Measurements from ENCODE around the gene ALB. TPM values are rescaled to one million over a fixed set of nuclear protein-coding genes. Genes with fewer than 3 reads are reported as not detected.
A peak's percentile ranks its signal among the peaks of the same experiment; 100 is the strongest.

ALB gene
- total RNA-seq, 1 experiment from 2014 or later: 23.4 TPM

DNA sequence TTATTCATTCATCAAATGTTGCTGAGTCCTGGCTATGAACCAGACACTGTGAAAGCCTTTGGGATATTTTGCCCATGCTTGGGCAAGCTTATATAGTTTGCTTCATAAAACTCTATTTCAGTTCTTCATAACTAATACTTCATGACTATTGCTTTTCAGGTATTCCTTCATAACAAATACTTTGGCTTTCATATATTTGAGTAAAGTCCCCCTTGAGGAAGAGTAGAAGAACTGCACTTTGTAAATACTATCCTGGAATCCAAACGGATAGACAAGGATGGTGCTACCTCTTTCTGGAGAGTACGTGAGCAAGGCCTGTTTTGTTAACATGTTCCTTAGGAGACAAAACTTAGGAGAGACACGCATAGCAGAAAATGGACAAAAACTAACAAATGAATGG lies 30.2 kb downstream of the ALB start:
- ChIA-PET POLR2A (no interaction called here), CTCF (interaction anchor here (0.9 to 1.8 kb wide), 2 partner anchors 12 to 93 kb away, joined by 5 to 6 read pairs; no protein-coding TSS in a partner anchor)
- DNase-seq (ENCODE audit: low spot score): no peak

GRCh38 chr4:73435984-73436383 lies 31.9 kb downstream of the ALB start, which contains the start of gene AFP:
Gene AFP (plus strand): TSS chr4:73436221. CDS start chr4:73436263, 42 bp downstream.
- no peaks in the 10 kb centered on the region for H3K27me3 Mint-ChIP-seq (ENCODE audit: low read depth)
- no peaks in the 10 kb centered on the region for H3K4me1 Mint-ChIP-seq
- H3K27ac Mint-ChIP-seq: no peak within 1 kb of the TSS
- CTCF ChIA-PET: interaction anchor here (1.8 kb wide), 1 partner anchor 95 kb away, joined by 5 read pairs; no protein-coding TSS in a partner anchor
- H3K4me3 Mint-ChIP-seq: no peak within 1 kb of the TSS
- ATAC-seq: no peak
- POLR2A ChIA-PET: no interaction called here
- DNase-seq (ENCODE audit: low spot score): no peak
- no peak for TF ChIP-seq USF2 (CRISPR knock-in tag; IDR thresholded peaks at IDR 0.05)
- TF ChIP-seq CREB1 (CRISPR knock-in tag; IDR thresholded peaks at IDR 0.05): no peak
- no peak for TF ChIP-seq ATF2 (CRISPR knock-in tag; IDR thresholded peaks at IDR 0.05; ENCODE audit: borderline replicate concordance, low read depth)
- no peak for TF ChIP-seq ZBTB21 (CRISPR knock-in tag; IDR thresholded peaks at IDR 0.05; ENCODE audit: borderline replicate concordance)
- no peak for TF ChIP-seq EMX1 (CRISPR knock-in tag; IDR thresholded peaks at IDR 0.05)
- TF ChIP-seq SOX15 (CRISPR knock-in tag; IDR thresholded peaks at IDR 0.05): no peak
- TF ChIP-seq, protein P1, sequence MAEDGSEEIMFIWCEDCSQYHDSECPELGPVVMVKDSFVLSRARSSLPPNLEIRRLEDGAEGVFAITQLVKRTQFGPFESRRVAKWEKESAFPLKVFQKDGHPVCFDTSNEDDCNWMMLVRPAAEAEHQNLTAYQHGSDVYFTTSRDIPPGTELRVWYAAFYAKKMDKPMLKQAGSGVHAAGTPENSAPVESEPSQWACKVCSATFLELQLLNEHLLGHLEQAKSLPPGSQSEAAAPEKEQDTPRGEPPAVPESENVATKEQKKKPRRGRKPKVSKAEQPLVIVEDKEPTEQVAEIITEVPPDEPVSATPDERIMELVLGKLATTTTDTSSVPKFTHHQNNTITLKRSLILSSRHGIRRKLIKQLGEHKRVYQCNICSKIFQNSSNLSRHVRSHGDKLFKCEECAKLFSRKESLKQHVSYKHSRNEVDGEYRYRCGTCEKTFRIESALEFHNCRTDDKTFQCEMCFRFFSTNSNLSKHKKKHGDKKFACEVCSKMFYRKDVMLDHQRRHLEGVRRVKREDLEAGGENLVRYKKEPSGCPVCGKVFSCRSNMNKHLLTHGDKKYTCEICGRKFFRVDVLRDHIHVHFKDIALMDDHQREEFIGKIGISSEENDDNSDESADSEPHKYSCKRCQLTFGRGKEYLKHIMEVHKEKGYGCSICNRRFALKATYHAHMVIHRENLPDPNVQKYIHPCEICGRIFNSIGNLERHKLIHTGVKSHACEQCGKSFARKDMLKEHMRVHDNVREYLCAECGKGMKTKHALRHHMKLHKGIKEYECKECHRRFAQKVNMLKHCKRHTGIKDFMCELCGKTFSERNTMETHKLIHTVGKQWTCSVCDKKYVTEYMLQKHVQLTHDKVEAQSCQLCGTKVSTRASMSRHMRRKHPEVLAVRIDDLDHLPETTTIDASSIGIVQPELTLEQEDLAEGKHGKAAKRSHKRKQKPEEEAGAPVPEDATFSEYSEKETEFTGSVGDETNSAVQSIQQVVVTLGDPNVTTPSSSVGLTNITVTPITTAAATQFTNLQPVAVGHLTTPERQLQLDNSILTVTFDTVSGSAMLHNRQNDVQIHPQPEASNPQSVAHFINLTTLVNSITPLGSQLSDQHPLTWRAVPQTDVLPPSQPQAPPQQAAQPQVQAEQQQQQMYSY (CRISPR knock-in tag; IDR thresholded peaks at IDR 0.05): no peak
- H3K36me3 Mint-ChIP-seq: no peaks in the 10 kb centered on the region
- H3K9me3 Mint-ChIP-seq: no peaks in the 10 kb centered on the region

More for the DNA sequence above, 30.2 kb downstream of the ALB start:
- H3K9me3 Mint-ChIP-seq: no peaks in the 10 kb centered on the region
- H3K36me3 Mint-ChIP-seq: no peaks in the 10 kb centered on the region
- no peak overlapping the region for H3K4me3 Mint-ChIP-seq
- no peaks in the 10 kb centered on the region for H3K27me3 Mint-ChIP-seq (ENCODE audit: low read depth)
- TF ChIP-seq CTCF (IDR thresholded peaks at IDR 0.05): peak; percentile 55
- no peak for TF ChIP-seq FOXK1 (CRISPR knock-in tag; IDR thresholded peaks at IDR 0.05)
- peak; percentile 91 for ATAC-seq
- no peaks in the 10 kb centered on the region for H3K4me1 Mint-ChIP-seq
- no peak overlapping the region for H3K27ac Mint-ChIP-seq

GRCh38 chr4:73436674-73437557 lies 32.8 kb downstream of the ALB start:
- POLR2A ChIA-PET: no interaction called here
- DNase-seq (ENCODE audit: low spot score) (no peak), ATAC-seq (no peak)
- H3K9me3 Mint-ChIP-seq: no peaks in the 10 kb centered on the region
- CTCF ChIA-PET: interaction anchor here (1.0 to 2.3 kb wide), 2 partner anchors 8 to 9 kb away, joined by 4 to 8 read pairs; no protein-coding TSS in a partner anchor
- no peaks in the 10 kb centered on the region for H3K4me1 Mint-ChIP-seq
- no peaks in the 10 kb centered on the region for H3K27me3 Mint-ChIP-seq (ENCODE audit: low read depth)
- H3K4me3 Mint-ChIP-seq: no peak overlapping the region
- H3K27ac Mint-ChIP-seq: no peak overlapping the region
- H3K36me3 Mint-ChIP-seq: no peaks in the 10 kb centered on the region
- TF ChIP-seq ETV6 (CRISPR knock-in tag; IDR thresholded peaks at IDR 0.05): no peak
- TF ChIP-seq ATF1 (CRISPR knock-in tag; IDR thresholded peaks at IDR 0.05): no peak
- no peak for TF ChIP-seq ATF2 (CRISPR knock-in tag; IDR thresholded peaks at IDR 0.05; ENCODE audit: borderline replicate concordance, low read depth)
- no peak for TF ChIP-seq MAX (CRISPR knock-in tag; IDR thresholded peaks at IDR 0.05)
- TF ChIP-seq NR2C2 (CRISPR knock-in tag; IDR thresholded peaks at IDR 0.05): no peak
- TF ChIP-seq USF2 (CRISPR knock-in tag; IDR thresholded peaks at IDR 0.05): no peak
- no peak for TF ChIP-seq SMAD4 (CRISPR knock-in tag; IDR thresholded peaks at IDR 0.05)
- no peak for TF ChIP-seq AR (CRISPR knock-in tag; IDR thresholded peaks at IDR 0.05)
